HG02884 (cell line): ENCODE results near the gene ETS2.

ENCODE experiments used
- ATAC-seq: cut with Tn5 transposase; IDR thresholded peaks from one replicate; pipeline ENCODE4 v1.9.1; 2021; ENCODE audit warnings: mild to moderate bottlenecking, moderate library complexity; ENCODE audit not compliant: unreplicated experiment

The ETS2 gene

DNA sequence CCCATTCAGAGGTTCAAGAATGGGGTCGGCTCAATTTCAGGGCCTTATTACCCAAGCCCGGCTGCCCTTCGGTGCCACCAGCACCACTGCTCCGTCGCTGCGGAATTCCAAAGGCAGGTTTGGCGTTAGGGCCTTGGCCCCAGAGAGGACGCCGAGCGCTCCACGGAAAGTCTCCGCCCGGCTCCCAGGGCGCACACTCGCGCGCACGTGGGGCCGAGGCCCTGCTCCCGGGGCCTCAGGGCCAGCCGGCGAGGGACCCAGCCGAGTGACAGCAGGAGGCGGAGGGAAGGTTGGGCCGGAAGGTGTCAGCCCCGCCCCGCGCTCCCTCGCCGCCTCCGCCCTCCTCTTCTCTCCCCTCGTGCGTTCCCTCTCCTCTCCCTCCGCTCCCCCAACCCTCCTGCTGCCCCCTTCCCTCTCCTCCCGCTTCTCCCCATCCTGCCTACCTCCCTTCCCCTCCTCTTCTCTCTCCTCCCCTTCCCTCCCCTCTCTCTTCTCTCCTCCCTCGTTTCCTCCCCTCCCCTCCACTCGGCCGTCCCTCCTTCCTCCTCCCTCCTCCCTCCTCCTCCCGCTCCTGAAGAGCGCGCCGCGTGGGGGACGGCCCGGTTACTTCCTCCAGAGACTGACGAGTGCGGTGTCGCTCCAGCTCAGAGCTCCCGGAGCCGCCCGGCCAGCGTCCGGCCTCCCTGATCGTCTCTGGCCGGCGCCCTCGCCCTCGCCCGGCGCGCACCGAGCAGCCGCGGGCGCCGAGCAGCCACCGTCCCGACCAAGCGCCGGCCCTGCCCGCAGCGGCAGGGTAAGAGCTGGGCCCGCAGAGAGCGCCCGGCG is at the start of gene ETS2:
Gene ETS2, plus strand, starts transcription at position 602 of the 825 bp plus-strand sequence. CDS start 4,106 bp downstream, outside the sequence.
- ATAC-seq = peak; percentile 56

GRCh38 chr21:38756746-38757145 is 49.0 kb upstream of the ETS2 start:
- ATAC-seq = no peak

- ATAC-seq = no peak
These were observed 47.1 kb upstream of the ETS2 start for GRCh38 chr21:38758501-38759214.

- ATAC-seq = no peak
These were observed 46.3 kb upstream of the ETS2 start for GRCh38 chr21:38759413-38759812.

GRCh38 chr21:38760017-38760761 is 45.5 kb upstream of the ETS2 start:
- no peak for ATAC-seq

- no peak for ATAC-seq
These were observed 45.0 kb upstream of the ETS2 start for GRCh38 chr21:38760762-38761155.

DNA sequence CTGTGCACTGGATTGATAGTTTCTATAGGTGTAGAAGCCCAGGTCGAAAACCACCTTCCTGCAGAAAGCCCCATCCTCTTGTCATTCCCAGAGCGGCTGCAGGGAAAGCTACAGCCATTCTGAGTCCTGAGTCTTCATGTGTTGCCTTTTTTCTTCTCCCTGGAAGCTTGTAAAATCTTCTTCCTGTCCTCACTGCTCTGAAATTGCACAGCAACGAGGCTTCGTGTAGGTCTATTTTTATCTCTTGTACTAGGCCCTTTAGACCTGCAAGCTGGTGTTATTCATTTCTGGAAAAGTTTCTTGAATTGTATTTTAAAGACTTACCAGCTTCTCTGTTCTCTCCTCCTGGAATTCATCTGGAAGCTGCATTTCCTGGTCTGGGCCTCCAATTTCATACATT is 44.2 kb upstream of the ETS2 start:
- ATAC-seq = no peak

DNA sequence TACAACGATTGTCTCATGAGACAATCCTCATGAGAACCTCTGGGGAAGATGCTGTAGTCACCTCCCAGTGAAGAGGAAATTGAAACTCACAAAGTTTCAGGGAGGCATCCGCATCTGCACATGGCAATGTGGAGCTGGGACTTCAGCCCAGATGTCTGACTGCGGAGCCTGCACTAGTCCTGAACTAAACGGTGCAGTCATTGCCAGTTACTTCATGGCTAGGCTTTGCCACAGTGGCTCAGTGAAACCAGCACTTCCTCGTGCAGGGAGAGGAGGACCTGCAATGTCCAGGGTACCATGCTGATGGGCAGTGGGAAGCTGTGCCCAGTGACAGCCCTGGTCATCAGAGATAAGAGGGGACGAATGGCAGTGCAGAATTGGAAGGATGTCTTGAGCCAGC is 40.7 kb upstream of the ETS2 start:
- ATAC-seq = no peak

DNA sequence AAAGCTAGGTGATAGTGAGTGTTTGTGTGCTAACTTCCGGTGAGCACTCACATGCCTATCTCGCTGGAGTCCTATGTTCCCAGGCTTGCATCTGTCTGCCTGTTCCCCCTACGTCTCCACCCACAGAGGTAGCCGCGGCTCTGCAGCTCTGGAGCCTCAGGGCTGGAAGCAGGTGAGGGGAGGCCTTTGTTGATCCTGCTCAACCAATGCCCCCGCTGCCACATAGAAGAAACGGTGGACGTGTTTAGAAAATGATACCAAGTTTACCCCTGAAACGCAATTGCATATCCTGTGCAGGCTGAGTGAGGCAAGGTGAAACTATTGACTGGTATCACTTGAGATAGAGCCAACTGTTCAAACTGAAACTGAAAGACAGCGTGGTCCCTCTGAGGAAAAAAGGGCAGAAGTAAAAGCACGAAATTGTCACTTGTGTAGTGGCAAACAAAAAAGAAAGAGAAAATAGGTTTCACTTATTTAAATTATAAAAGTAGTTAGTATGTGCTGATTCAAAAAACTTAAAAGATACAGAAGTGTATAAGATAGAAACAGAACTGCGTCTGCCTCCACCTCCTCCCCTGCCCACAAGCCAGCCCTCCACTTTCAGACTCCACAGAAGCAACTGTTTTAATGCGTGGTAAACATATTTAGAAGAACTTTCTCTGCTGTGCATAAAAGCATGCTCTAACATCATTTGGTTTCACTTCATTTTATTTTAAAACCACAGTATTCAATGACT is 38.6 kb upstream of the ETS2 start:
- peak; percentile 94 for ATAC-seq

DNA sequence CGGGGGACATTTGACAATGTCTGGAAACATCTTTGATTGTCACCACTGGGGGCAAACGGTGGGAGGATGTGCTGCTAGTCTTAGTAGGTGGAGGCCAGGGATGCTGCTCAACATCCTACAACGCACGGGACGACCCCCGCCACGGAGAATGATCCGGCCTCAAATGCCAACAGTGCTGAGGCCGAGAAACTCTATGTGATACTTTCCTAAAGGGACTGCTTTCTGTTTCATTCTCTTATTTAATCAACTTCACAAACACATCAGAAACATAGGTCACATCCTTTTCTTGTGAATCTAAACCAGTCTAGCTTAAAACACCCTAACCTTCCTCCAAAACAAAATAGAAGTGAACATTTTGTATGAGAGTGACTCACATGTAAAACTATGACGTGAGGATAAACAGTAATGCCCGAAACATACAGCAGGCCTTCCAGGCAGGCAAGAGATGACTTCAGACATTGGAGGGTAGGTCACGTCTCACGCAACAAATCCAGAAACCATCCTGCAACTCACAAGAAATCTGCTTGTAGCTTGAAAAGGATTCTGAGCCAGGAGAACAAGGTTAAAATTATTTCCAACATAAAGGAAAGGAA is 37.2 kb upstream of the ETS2 start:
- ATAC-seq = no peak

DNA sequence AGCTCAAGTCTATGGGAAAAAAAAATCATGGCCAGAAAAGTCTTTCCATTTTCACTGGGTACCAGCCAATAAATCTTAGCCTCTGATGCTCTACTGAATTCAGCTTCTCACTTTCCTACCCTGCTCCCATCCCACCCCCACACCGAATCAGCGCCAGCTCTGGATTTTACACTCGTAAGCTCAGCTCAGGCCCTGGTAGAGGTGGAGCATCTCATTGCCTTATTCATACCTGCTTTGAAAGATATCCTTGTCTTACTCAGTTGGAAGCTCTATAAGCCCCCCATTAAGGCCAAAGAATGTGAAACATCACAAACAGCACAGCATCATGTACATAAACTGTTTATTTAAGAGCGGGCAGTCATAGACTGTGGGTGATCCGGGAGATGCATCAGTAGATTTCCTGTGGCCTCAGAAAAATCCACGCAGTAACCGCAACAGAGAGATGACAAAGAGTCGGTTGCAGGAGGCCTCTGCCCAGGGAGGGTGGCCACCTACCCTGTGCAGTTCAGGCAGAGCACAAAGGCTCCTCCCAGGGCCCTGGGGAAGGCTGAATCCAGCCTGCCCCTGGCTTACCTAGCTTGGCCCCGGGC is 36.4 kb upstream of the ETS2 start:
- ATAC-seq = no peak

GRCh38 chr21:38770660-38771059 is 35.1 kb upstream of the ETS2 start:
- no peak for ATAC-seq

- no peak for ATAC-seq
These were observed 34.2 kb upstream of the ETS2 start for GRCh38 chr21:38771536-38771935.

DNA sequence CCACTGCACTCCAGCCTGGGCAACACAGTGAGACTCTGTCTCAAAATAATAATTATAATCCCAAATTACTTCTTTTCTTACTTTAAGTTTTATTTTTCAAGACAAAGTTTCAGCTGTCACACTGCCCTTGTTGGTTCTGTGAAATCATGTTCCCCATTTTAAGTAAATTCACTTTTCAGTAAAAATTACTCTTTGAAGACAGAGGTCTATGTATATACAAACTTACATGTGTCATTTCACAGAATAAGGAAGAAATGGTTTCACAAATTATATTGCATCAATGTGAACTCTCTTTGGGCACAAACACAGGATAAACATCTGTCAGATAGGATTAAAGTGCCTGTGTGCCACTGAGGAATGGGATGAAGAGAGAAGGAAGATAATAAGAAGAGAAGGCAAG is 33.1 kb upstream of the ETS2 start:
- ATAC-seq = no peak

DNA sequence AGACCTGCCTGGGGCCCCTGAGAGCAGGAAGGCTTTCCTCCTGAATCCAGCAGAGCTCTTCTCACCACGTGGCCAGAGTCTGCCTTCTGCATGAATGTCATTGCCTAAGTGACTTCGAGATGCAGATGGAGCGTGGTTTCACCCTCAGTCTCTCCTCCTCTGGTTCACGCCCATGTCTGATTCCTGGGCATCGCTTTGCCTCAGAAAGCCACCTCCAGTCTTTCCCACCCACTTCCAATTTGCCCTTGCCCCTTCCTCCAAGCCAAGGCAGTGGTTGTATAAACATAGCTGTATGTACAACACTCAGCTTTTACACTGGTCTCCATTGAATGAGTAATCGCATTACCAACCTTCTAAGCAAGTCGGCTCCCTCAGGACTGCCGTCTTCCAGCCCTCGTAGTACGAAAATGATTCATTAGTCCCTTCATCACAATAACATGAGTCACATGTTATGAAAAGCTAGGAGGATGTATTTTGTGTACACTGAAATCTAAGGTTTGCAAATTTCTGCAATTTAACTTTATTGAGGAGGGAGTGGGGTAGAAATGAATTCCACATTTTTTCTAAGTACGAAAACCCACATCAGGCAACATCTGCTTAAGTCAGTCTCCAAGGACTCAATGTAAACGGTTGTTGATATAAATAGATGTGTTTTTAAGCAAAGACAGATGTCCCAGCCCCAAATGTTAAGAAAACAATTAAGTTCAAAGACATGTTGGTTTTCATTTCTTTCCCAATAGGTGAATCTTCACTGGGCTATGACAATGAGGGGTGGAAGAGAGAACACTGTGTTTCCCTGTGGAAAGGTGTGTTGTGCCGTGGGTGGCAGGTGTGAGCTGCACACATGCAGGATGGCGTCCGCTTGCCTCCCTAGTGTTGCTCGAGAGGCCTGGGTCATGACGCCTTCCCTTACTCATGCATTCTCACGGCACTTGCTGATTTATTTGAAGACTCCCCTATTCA is 32.3 kb upstream of the ETS2 start:
- no peak for ATAC-seq

DNA sequence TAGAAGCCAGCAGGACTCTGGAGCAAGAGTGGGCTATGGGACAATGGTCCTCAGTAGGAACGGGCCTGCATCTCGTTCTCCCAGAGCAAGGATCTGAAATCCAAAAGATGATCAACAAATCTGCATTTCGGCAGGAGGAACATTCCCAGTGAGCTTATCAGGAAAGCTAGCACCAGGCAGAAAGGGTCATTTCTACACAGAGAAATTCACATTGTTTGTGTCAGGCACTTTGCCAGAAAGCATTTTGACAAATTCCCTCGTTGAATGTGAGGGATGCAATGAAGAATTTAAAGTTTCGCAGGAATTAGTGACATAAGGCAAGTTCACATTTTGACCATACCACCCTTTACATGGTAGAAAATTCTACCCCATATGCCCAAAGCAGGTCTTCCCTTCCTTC is 31.6 kb upstream of the ETS2 start:
- ATAC-seq = no peak

DNA sequence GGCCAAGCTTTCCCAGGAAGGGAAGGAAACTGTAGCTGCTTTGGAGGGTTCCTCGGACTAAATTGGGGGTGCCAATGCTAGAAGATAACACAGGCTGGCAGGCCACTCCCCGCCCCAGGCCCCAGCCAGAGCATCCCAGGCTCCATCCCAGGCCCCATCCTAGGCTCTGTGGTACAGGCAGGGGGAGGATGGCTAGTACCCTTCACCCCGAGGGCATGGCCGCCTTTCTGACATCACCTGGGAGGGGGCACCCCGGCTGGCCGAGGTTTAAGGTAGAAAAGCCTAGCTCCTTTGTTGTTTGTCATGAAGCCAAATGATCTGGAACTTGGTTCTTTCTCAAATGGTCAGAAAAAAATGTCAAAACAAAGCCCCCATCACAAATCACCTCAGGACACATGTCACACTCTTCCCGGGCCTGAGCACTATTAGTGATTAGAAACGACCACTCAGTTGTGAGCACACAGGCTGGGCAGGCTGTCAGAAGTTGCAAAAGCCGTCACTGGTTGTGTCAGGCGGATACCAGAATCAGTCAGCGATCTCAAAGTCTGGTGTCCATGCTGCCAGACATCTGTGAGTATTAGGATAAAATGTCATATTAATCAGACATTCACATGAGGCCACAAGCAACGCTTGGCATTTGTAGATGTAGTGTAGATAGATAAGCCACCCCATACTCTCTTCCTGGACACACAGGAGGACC is 31.0 kb upstream of the ETS2 start:
- no peak for ATAC-seq

DNA sequence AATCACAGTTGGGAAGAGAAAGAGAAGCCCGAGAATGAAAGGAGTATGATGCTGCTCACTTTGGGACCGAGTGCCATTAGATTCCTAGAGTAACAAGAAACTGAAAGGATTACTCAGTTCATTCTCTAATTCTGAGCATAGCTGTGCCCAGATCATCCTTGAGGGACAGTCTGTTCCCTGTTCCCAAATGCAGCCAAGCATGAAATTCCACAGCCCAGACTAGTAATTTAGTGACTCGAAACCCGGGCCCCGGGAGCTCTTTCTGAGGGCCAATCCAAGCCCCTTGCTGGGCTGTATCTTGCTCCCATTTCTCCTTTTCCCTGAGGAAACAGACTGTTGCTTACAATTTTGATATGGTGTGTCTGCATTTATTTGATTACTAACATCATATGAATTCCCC is 30.0 kb upstream of the ETS2 start:
- no peak for ATAC-seq
